Heart left ventricle (tissue), 13 donors: ENCODE measurements around the gene ZNF691.

Experiments
- CTCF ChIP-seq, 12 donors: fragments of 200-600 bp; sonication (generic) in 4 of 12; IDR thresholded peaks; one replicate each; pipeline versions ENCODE4 v1.5.0 to v1.8.0; 2018 to 2022; ENCODE audit warnings: antibody characterized with exemption in 12 of 12, mild to moderate bottlenecking in 5 of 12
- POLR2A ChIP-seq, 2 donors: fragments of 450-650 bp; IDR thresholded peaks; one replicate each; pipeline ENCODE4 v1.6.1; 2017; ENCODE audit warnings: antibody characterized with exemption in 2 of 2, mild to moderate bottlenecking in 2 of 2, moderate library complexity in 2 of 2
- donor health status: ischemic (EF 13 %, LVEDD 7.1; RV severe dilation, severe dysfunction).
- donor health status: DM: no; HTN: yes; CAD: no.
- donor health status: DM: no; HTN: no; CAD: no.
- donor health status: ischemic (EF 25% LVEDD 6.9; RV normal size, moderate dysfunction).
- donor health status: ischemic (EF 25% LVEDD 5.7; RV mildly dilated, moderate dysfunction).
- donor health status: ischemic (EF 35%, LVEDD 5.7; RV mildly dilated, moderate dysfunction).
- donor health status: nonischemic (EF 11% LVEDD 7.7; RV severe dilation, severe dysfunction).
- donor health status: DM: yes; HTN: yes; CAD: no.
- donor health status: PGD.
- donor health status: ischemic (EF 29% LVEDD 5.4; RV normal size, mild dysfunction).
- donor health status: nonischemic (EF 23%, LVEDD 6.1; RV moderate dilation, normal function).

GRCh38 chr1:42849944-42850343 lies 3.5 kb downstream of the ZNF691 start:
- TF ChIP-seq CTCF (IDR thresholded peaks at IDR 0.05) (no peak), POLR2A (IDR thresholded peaks at IDR 0.05) (no peak)
